NCI-H2107 treated with DMSO at 0.1 percent for 48 hours (cell line): ENCODE measurements around the gene PCDHGB5.
"Not testable (repeated sequence)": the region's sequence is repeated elsewhere in the genome, so short reads cannot be mapped to it uniquely, and the experiment has no call there.

Experiments
- DNase-seq: peaks from one replicate; lab custom pipeline; 2025; ENCODE audit not compliant: unreplicated experiment; lab: John Stamatoyannopoulos, UW

The PCDHGB5 gene

DNA sequence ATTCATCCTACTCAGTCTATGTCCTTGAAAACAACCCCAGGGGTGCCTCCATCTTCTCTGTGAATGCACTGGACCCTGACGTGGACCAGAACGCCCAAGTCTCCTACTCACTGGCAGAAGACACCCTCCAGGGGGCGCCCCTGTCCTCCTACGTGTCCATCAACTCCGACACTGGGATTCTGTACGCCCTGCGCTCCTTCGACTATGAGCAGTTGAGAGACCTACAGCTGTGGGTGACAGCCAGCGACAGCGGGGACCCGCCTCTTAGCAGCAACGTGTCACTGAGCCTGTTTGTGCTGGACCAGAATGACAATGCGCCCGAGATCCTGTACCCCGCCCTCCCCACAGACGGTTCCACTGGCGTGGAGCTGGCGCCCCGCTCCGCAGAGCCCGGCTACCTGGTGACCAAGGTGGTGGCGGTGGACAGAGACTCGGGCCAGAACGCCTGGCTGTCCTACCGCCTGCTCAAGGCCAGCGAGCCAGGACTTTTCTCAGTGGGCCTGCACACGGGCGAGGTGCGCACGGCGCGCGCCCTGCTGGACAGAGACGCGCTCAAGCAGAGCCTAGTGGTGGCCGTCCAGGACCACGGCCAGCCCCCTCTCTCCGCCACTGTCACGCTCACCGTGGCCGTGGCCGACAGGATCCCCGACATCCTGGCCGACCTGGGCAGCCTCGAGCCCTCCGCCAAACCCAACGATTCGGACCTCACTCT is 22.1 kb upstream of the PCDHGB5 start:
- DNase-seq: not testable (repeated sequence)

DNA sequence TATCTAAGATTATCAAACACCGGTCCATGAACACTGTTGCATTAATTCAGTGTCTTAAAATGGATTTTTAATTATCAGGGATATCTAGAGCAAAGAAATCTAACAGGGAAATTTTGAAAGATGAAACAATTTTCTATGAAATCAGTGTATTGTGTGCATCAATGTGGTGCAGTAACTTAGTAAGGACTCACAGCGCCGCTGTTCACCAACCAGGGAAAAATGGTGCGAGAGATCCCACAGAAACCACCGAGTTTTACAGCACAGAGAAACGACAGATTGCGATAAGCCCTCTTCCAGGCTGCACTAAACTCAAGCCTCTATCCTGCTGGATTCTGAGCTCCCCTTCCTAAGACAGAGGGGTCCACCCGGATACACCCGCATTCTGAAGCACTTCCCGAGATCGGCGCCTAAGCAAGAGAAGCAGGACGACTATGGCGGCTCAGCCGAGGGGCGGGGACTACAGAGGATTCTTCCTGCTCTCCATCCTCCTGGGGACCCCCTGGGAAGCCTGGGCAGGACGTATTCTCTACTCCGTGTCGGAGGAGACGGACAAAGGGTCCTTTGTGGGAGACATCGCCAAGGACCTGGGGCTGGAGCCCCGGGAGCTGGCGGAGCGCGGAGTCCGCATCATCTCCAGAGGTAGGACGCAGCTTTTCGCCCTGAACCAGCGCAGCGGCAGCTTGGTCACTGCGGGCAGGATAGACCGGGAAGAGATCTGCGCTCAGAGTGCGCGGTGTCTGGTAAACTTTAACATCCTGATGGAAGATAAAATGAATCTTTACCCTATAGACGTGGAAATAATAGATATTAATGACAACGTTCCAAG is 15.1 kb upstream of the PCDHGB5 start, which contains the start of gene PCDHGA7:
Gene PCDHGA7 (plus strand): TSS at position 274 of the 826 bp plus-strand sequence. CDS start 158 bp downstream, at position 432.
- DNase-seq: no peak

DNA sequence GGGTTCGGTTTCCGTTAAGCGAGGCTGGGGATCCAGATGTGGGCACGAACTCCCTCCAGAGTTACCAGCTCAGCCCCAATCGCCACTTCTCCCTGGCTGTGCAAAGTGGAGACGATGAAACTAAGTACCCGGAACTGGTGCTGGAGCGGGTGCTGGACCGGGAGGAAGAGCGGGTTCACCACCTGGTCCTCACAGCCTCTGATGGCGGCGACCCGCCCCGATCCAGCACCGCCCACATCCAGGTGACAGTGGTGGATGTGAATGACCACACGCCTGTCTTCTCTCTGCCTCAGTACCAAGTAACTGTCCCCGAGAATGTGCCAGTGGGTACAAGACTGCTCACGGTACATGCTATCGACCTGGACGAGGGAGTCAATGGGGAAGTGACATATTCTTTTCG is 14.4 kb upstream of the PCDHGB5 start:
- DNase-seq: no peak

GRCh38 chr5:141384471-141385267 is 13.1 kb upstream of the PCDHGB5 start:
- no peak for DNase-seq

- not testable (repeated sequence) for DNase-seq
Observed at GRCh38 chr5:141387557-141388311, 10.0 kb upstream of the PCDHGB5 start, which contains the start of gene PCDHGB4. Gene PCDHGB4, plus strand, starts transcription at chr5:141387698. Its CDS starts 187 bp downstream, at chr5:141387885.

DNA sequence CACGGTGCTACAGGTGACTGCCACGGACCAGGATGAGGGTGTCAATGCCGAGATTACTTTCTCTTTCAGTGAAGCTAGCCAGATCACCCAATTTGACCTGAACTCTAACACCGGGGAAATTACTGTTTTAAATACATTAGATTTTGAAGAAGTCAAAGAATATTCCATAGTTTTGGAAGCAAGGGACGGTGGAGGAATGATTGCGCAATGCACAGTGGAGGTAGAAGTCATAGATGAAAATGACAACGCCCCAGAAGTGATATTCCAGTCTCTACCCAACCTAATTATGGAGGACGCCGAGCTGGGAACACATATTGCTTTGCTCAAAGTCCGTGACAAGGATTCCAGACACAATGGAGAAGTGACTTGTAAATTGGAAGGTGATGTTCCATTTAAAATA is 9.1 kb upstream of the PCDHGB5 start:
- DNase-seq: no peak

DNA sequence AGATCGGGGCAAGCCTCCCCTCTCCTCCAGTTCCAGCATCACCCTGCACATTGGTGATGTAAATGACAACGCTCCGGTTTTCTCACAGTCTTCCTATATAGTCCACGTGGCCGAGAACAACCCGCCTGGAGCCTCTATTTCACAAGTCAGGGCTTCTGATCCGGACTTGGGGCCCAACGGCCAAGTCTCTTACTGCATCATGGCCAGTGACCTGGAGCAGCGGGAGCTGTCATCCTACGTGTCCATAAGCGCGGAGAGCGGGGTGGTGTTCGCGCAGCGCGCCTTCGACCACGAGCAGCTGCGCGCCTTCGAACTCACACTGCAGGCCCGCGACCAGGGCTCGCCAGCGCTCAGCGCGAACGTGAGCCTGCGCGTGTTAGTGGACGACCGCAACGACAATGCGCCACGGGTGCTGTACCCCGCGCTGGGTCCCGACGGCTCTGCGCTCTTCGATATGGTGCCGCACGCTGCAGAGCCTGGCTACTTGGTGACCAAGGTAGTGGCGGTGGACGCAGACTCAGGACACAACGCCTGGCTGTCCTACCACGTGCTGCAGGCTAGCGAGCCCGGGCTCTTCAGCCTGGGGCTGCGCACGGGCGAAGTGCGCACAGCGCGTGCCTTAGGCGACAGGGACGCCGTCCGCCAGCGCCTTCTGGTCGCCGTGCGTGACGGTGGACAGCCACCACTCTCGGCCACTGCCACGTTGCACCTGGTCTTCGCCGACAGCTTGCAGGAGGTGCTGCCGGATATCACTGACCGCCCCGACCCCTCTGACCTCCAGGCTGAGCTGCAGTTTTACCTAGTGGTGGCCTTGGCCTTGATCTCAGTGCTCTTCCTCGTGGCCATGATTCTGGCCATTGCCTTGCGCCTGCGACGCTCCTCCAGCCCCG is 8.3 kb upstream of the PCDHGB5 start:
- no peak for DNase-seq

DNA sequence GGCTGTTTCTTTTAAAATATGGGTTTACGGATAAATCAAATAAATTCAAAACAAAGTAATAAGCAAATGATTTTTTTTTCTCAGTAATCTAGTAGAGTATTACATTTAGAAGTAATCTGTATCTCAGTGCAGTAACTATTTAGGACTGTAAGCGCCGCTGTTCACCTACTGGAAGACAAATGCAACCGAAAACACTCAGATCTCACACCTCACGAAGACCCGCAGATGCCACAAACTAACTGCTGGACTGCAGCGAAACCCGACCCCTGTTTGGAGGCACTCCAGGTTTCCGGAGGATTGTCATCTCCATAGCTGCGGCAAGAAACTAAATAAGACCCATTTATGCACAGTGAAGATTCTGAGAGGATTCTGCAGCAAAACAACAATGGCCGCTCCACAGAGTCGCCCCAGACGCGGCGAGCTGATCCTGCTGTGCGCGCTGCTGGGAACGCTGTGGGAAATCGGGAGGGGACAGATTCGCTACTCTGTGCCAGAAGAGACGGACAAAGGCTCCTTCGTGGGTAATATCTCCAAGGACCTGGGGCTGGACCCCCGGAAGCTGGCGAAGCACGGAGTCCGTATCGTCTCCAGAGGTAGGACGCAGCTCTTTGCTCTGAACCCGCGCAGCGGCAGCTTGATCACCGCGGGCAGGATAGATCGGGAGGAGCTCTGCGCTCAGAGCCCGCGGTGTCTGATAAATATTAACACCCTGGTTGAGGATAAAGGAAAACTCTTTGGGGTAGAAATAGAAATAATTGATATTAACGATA is 5.1 kb upstream of the PCDHGB5 start, which contains the start of gene PCDHGA8:
Gene PCDHGA8 (plus strand): TSS at position 205 of the 770 bp plus-strand sequence. CDS start 181 bp downstream, at position 386.
- DNase-seq: no peak

- no peak for DNase-seq
Observed at GRCh38 chr5:141393267-141393666, 4.5 kb upstream of the PCDHGB5 start.

DNA sequence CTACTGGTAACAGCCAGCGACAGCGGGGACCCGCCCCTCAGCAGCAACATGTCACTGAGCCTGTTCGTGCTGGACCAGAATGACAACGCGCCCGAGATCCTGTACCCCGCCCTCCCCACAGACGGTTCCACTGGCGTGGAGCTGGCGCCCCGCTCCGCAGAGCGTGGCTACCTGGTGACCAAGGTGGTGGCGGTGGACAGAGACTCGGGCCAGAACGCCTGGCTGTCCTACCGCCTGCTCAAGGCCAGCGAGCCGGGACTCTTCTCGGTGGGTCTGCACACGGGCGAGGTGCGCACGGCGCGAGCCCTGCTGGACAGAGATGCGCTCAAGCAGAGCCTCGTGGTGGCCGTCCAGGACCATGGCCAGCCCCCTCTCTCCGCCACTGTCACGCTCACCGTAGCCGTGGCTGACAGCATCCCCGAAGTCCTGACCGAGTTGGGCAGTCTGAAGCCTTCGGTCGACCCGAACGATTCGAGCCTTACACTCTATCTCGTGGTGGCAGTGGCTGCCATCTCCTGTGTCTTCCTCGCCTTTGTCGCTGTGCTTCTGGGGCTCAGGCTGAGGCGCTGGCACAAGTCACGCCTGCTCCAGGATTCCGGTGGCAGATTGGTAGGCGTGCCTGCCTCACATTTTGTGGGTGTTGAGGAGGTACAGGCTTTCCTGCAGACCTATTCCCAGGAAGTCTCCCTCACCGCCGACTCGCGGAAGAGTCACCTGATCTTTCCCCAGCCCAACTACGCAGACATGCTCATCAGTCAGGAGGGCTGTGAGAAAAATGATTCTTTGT is 3.2 kb upstream of the PCDHGB5 start:
- DNase-seq: not testable (repeated sequence)

DNA sequence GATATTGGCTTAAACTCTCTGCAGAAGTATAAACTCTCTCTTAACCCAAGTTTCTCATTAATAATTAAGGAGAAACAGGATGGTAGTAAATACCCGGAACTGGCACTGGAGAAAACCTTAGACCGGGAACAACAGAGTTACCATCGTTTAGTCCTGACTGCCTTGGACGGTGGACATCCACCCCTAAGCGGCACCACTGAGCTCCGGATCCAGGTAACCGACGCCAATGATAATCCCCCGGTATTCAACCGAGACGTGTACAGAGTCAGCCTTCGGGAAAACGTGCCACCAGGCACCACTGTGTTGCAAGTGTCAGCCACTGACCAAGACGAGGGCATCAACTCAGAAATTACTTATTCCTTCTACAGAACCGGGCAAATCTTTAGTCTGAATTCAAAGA is 861 bp downstream of the PCDHGB5 start:
- no peak for DNase-seq

- no peak for DNase-seq
Observed at GRCh38 chr5:141399555-141400258, 2.0 kb downstream of the PCDHGB5 start.

DNA sequence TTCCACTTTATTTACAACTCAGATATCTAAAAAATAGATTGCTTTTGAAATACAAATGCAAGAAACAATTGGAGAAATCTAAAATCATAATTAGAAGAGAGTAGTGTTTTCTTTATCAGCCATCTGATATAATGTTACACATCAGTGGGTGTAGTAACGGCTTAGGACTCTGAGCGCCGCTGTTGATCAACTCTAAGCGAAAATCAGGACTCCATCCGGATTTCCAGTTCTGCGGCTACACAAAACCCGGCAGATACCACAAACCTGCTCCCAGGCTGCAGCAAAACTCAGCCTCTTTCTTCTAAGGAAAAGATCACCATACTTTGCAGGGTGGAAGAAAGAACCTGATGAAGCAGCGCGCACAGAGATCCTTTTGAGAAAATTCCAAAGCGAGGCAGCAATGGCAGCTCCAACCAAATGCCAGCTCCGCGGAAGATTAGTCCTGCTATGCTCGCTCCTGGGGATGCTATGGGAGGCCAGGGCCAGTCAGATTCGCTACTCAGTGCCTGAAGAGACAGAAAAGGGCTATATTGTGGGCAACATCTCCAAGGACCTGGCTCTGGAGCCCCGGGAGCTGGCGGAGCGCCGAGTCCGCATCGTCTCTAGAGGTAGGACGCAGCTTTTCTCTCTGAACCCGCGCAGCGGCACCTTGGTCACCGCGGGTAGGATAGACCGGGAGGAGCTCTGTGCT is 5.0 kb downstream of the PCDHGB5 start, which contains the start of gene PCDHGA9:
Gene PCDHGA9 (plus strand): TSS at position 226 of the 691 bp plus-strand sequence. CDS start 175 bp downstream, at position 401.
- no peak for DNase-seq

DNA sequence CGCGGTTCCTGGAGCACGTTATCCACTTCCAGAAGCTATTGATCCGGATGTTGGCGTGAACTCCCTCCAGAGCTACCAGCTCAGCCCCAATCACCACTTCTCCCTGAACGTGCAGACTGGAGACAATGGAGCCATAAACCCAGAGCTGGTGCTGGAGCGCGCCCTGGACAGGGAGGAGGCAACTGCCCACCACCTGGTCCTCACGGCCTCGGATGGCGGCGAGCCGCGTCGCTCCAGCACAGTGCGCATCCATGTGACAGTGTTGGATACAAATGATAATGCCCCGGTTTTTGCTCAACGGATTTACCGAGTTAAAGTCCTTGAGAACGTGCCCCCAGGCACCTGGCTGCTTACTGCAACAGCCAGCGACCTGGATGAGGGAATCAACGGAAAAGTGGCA is 5.6 kb downstream of the PCDHGB5 start:
- no peak for DNase-seq

GRCh38 chr5:141407790-141408505 is 10.2 kb downstream of the PCDHGB5 start, which contains the start of gene PCDHGB6:
Gene PCDHGB6, plus strand, starts transcription at chr5:141408021. Its CDS starts 182 bp downstream, at chr5:141408203.
- DNase-seq: not testable (repeated sequence)
